Forelimb muscle (tissue), 1 donor: ENCODE data around the gene ZNF169. TPM values are rescaled to one million over a fixed set of nuclear protein-coding genes. Genes with fewer than 3 reads are reported as not detected.
"Not testable (repeated sequence)": the region's sequence is repeated elsewhere in the genome, so short reads cannot be mapped to it uniquely, and the experiment has no call there.

Experiments used
- DNase-seq: peaks from one replicate; pipeline ENCODE4 v3.0.0-alpha.2; 2013; ENCODE audit warnings: low read depth
- polyA plus RNA-seq: library from polyadenylated mRNA; unstranded; fragments of 120-200 nt; gene quantifications from one replicate; pipeline ENCODE4 v1.2.1, GENCODE V29; 2013; ENCODE audit not compliant: insufficient read length

The ZNF169 gene
- polyA plus RNA-seq, 1 donor, result 4.3 TPM

DNA sequence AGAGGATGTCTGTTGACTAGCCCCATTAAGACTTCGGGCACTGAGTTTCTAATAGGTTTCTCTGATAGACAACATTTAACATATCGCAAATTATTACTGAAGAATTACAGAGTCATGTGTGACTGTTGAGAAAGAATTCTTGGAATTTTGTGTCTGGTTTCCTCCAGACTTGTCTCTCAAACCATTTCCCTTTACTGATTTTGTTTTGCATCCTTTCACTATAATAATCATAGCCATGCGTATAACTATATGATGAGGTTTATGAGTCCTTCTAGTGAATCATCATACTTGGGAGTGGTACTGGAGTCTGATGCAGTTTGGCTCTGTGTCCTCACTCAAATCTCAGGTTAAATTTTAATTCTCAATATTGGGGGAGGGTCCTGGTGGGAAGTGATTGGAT is 27.0 kb downstream of the ZNF169 start:
- no peak for DNase-seq

DNA sequence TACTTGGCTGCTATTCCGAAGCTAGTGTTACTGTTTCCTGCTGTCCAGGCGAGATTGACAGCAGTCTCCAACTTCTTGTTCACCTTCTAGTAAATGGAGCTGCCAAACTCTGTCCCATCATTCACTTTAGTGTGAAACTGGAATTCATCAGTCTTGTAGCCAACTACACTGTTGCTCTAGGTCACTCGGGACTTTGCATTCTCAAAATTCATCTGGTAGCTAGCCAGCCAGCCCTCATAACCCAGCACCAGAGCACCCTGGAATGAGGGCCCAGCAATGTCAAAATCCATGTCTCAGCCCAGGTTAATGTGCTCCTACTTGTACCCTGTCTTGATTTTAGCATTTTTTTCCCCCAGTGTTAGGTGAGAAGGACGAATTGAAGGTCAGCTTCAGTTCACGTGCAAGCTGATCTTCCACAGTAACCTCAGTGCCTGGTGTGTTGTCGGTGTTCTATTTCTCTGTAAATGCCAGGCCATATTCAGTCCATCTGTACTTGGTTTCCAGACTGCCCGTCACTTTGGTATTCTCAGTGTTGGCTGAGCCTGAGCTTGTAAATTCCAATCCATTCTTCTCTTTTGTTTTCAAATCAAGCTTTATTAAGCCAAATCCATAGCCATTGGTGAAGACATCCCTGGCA is 28.9 kb downstream of the ZNF169 start:
- no peak for DNase-seq

DNA sequence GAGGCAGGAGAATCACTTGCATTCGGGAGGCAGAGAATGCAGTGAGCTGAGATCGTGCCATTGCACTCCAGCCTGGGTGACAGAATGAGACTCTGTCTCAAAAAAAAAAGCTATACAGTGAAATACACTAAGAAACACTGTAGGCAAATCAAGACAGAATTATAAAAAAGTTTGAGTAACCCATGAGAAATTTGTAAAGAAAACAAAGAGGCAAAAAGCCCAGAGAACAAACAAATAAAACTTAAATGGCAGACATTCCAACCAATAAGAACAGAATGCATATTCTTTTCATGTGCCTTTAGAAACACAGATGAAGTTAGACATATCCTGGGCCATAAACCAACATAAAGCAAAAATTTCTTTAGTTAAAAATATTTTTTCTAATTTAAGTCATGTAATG is 30.6 kb downstream of the ZNF169 start:
- DNase-seq, result no peak

DNA sequence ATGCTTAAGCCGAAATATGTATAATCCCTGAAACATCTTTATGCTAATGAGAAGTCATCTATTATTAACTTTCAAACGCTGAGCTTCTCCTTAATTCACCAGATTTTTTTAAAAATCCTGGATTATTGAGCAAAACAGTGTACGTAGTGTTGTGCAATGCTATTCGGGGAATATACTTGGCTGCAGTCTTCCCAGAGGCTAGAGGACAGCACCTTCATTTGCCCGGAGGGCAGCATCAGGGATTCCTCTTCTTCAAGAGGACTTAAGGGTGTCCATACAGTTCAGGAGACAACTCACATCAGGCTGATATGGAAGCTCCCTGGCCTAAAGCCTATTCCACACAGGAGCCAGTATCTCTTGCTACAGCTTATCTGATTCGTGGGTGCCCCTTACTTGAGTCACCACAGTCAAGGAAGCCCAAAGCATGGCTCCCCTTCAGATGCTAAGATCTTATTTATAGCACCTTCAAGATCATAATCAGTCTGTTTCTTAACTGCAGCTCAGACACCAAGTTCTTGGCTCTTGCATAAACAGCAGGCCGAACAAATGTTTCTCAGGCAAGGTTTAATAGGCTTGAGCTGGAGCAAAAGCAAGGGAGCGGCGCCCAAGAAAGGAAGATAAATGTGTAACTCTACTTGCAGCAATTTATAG is 40.0 kb downstream of the ZNF169 start:
- no peak for DNase-seq

DNA sequence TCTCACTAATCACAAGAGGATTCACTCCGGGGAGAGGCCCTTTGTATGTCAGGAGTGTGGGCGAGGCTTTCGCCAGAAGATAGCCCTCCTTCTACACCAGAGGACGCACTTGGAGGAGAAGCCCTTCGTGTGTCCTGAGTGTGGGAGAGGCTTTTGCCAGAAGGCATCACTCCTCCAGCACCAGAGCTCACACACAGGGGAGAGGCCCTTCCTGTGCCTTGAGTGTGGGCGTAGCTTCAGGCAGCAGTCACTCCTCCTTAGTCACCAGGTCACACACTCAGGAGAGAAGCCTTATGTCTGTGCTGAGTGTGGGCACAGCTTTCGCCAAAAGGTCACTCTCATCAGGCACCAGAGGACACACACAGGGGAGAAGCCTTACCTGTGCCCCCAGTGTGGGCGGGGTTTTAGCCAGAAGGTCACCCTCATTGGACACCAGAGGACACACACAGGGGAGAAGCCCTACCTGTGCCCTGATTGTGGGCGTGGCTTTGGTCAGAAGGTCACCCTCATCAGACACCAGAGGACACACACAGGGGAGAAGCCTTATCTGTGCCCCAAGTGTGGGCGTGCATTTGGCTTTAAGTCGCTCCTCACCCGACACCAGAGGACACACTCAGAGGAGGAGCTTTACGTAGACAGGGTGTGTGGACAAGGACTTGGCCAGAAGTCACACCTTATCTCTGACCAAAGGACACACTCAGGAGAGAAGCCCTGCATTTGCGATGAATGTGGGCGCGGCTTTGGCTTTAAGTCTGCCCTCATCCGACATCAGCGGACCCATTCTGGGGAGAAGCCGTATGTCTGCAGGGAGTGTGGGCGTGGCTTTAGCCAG is 41.6 kb downstream of the ZNF169 start:
- DNase-seq, result no peak

DNA sequence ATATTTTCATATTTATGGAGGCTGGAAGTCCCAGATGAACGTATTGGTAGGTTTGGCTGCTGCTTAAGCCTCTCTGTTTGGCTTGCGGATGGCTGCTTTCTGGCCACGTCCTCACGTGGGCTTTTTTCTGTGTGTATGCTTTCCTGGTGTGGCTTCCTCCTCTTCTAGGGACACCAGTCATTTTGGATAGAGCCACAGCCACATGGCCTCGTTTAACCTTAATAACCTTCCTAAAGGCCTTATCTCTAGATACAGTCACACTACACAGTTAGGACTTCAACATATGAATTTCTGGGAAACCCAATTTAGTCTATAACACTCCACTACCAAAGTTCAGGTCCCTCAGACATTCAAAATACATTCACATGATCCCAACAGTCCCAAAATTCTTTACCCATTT is 42.5 kb downstream of the ZNF169 start:
- no peak for DNase-seq

DNA sequence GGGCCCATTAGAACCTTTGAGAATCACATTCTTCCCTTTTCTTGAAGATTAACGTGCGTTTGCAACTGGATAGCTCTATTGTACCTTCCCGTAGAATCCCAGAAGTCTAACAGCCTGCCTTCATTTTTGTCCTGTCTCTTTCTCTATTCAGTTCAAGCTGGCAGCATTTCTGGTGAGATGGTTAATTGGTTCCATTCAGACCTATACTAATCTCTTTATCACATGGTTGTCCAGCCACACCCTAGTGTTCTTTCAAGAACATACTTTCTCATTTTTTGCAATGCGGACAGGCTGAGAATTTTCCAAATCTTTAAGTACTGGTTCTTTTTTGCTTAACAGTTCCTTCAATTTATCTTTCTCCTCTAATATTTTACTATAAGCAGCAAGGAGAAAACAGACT is 43.3 kb downstream of the ZNF169 start:
- no peak for DNase-seq

DNA sequence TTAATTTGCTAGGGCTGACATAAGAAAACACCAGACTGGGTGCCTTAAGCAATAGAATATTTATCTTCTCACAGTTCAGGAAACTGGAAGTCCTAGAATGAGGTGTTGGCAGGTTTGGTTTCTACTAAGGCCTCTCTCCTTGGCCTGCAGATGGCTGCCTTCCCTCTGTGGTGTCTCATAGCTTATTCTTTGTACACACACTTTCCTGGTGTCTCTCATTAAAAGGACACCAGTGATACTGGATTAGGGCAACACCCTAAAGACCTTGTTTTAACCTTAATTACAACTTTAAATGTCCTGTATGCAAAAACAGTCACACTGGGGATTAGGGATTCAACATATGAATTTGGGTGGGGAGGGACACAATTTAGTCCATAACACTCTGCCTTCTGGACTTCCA is 44.2 kb downstream of the ZNF169 start:
- DNase-seq, result no peak

DNA sequence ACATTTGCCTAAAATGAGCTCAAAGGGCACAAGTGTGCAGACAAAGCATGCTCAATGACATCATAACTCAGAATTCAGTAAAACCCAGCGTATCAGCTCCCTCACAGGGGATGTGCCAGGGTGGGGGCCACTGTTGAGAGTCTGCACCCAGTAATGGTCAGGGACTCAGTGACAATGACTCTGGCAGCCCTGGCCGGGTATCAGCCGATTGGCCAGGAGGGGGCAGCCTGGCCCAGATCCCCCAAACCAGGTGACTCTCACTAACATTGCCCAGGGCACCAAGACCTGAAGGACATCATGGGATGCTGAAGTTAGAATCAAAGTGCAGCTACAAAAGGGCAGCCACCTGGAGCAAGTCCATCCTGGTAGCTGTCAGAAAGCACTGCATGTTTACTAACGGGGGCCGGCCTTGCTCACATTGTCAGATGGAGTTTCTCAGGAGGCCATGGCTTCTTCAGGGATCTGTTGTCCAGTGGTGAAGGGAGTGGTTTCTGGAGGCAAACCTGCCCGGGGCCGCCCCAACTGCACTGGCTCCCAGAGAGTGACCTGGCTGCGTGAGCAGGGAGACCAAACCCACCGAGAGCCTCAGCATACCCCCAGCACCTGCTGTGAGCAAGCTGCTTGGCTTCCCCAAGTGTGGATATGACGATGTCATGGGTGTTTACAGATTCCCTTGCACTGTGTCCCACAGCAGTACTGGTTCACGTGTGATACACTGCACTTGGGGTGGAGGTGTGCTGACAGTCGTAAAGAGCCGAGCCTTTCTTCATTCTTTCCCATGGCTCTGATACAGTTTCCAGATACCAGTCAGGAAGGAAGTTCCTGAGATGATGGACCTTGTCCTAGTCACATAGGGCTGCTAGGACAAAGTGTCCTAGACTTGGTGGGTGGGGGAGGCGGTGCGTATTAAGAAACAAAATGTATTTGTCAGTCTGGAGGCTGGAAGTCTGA is 56.2 kb downstream of the ZNF169 start:
- DNase-seq, result not testable (repeated sequence)

DNA sequence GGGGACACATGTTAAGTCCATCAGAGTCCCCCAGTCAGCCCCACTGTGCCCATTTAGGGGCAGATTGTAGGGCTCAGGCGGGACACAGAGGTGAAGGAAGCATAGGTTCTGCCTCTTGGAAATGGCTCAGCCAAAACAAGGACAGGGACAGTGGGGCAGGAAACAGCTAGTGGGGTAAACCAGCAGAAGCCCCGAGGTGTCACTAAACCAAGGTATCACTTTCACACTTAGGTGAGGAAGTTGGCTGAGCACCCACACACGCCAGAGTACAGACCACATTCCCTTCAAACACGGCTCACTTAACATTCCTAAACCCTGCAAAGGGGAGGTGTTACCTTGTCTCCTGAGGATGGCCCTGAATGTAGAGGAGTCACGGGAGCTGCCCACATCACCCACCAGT is 57.1 kb downstream of the ZNF169 start:
- DNase-seq, result not testable (repeated sequence)

DNA sequence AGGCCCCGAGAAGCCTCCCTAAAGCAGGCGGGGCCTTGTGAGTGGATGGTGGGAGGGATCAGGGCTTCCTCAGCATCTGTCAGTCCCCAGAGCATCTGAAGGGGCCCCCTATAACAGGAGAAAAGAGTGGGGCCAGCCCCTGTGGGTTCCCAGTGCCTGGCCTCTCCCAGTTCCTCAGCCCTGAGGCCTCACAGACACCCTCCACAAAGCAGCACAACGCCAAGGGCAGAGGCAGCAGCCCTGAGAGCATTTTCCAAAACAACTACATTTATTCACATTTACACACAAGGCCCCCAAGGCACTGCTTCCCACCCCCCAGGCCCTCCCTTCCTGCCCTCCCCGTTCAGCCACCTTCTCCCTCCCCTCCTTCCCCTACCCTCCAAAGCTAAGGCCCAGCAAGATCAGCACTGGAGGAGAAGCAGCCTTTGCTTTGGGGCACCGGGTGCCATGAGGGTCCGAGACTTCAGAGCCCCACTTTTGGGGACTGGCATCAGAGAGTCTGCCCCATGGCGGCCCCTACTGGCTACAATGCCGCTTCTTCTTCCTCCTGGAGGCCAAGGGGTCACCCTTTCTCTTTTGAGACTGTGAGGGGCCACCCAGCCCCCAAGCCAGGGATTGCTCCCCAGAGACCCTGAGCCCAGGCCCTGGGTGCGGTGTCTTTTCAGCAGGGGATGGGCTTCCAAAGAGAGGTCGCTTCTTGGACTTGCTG is 59.0 kb downstream of the ZNF169 start:
- not testable (repeated sequence) for DNase-seq

DNA sequence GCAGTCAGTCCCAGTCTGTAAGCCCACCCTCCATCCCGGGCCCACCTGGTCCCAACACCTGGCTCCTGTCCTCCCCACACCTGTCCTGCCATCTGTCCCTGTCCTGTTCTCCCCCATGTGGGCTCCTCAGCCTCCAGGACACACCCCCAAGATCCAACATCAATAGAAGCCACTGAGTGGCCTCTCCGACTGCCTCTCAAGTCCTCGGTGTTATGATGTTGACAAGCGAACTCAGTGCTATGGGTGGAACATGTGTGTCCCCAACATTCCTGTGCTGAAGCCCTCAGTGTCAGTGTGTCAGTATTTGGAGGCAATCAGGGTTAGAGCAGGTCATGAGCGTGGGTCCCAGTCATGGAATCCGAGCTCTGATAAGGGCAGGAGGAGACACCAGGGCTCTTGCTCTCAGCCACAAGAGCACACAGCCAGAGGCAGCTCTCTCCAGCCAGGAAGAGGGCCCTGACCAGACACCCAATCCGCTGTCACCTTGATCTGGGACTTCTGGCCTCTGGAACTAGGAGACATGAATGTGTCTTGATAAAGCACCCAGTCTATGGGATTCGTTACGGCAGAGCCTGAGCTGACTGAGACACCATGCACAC is 63.3 kb downstream of the ZNF169 start:
- DNase-seq, result not testable (repeated sequence)

DNA sequence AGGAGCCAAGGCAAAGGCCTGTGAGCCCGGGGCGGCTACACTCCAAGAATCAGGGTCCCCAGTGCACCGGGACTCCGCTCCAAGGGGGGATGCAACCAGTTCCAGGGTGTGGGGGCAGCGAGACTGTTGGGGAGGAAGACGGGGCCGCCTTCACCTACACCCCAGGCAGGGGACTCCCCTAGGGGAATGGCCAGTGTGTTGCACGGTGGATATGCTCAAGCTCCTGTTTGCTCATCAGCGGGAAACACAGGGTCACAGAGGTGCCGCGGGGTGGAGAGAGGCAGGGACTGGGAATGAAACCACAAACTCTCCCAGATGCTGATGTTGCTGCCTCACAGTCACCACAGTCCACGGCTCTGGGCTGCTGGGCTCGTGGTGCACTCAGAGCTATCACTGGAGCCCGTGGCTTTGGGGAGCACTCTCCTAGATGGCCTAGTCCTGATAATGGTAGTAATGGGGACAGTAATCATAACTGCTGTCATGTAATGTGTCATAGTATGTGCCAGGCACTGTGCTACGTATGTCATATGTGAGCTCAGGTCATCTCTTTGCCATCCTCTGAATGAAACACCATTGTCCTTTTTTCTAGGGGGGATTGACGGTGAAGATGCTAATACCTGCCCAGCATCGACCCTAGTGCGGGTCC is 64.2 kb downstream of the ZNF169 start:
- DNase-seq, result not testable (repeated sequence)

DNA sequence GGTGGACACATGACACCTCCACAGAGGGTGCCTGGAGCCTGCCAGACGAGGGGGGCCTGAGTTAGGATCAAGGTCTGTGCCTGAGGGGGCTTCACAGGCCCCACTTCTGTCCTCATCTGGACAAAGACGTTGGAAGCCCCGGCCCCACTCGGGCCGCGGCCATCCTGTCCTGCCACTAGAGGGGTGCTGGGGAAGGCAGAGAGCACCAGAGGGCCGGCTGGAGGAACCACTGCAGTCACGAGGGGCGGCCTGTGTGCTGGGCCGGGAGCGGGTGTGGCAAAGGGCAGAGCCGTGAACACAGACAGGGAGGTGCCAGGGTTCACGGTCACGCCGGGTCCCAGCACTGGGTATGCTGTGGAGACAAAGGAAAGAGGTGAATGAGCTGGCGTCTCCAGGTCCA is 66.5 kb downstream of the ZNF169 start:
- DNase-seq, result not testable (repeated sequence)

DNA sequence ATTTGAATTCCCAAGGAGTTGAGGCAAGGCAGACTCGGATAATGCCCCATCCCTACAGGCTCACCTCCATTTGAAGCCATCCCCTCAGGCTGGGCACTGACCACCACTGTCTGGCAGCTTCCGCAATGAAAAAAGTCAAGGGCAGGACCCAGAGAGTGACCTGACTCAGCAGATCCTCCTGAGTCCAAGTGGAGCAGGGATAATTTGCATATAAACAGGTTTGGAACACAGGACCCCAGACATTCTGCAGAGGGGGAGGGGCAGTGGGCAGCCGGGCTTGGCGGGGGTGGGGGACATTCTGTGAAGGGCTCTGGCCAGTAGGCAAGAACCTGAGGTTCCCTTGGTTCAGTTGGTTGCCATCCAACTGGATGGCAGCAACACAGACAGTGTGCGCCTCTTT is 69.4 kb downstream of the ZNF169 start, which contains the start of gene NUTM2F:
TSS of gene NUTM2F (minus strand) at position 101 of the 400 bp plus-strand sequence. CDS start at position 80, 21 bp downstream.
- DNase-seq, result not testable (repeated sequence)

DNA sequence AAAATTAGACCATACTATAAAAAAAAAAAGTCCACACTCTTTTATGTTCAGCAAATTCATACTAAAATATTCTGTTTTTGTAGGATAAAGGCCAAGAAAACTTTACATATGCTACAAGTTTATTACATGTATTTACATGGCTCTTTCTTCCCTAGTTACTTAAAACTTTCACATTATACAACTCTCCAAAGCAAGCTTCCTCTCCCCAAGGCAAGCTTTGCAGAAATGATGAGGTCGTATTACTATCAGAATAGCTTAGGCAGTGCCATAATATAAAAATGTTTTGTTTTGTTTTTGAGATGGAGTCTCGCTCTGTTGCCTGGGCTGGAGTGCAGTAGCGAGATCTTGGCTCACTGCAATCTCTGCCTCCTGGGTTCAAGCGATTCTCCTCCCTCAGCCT is 77.3 kb downstream of the ZNF169 start:
- not testable (repeated sequence) for DNase-seq

DNA sequence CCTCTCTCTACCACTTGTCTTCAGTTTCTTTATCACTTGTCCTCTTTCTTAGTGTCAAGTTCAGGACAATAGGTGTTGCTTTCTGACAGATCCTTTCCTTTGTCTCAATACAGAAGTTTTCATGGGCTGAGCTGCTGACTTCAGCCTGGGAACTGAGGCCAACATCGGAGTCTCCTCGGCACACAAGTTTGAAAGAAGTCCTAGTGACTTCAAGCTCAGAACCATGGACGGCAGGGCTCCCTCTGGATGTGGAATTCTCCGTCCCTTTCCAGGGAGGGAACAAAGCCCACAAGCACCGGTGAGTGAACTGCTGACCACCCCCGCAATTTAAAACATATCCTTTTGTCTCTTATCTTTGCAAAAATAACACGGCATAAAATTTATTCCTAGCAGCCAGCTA is 79.6 kb downstream of the ZNF169 start:
- DNase-seq, result not testable (repeated sequence)

DNA sequence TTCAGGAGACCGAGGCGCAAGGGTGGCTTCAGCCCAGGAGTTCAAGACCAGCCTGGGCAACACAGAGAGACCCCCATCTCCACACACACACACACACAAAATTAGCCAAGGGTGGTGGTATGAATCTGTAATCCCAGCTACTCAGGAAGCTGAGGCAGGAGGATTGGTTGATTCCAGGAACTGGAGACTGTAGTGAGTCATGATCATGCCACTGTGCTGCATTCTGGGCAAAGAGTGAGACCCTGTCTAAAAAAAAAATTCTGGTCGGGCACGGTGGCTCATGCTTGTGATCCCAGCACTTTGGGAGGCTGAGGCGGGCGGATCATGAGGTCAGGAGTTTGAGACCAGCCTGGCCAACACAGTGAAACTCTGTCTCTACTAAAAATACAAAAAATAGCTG is 80.6 kb downstream of the ZNF169 start:
- DNase-seq, result not testable (repeated sequence)

DNA sequence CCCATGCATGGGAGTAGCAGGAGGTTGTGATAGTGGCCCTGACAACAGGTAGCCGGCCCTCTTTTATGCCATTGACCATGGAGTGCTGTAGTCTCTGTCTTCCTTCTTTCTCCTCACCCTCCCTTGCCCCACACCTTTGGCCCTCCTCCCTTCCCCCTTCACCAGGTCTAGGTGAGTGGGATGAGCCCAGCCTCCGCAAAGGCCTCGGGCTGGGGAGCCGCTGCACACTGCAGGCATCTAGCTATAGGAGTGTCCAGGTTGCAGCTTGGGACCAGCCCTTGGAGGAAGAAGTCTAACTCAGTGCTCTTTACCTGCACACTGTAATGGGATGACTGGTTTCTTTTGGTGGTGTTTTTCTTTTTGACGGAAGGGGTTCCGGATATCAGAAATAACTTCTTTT is 81.7 kb downstream of the ZNF169 start:
- DNase-seq, result not testable (repeated sequence)

DNA sequence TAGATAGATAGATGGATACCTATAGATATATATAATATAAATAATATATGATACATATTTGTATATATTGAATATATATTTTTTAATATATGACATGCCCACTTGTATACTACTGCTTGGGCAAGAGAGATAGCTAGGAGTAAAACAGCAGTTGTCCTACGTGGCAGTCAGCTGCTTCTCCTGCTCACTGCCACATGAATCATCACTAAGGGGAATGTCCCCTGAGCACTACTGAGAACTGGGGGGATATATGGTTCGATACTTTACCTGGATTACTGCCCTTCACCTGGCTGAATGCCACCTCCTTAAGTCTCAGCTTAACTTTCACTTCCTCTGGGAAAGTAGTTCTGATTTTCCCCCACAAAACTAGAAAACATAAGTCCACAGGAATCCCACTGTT is 82.6 kb downstream of the ZNF169 start:
- not testable (repeated sequence) for DNase-seq
